Kidney (tissue), 14 donors: ENCODE data around the gene PNPO. TPM values are rescaled to one million over a fixed set of nuclear protein-coding genes. Genes with fewer than 3 reads are reported as not detected.
A peak's percentile ranks its signal among the peaks of the same experiment; 100 is the strongest.

ENCODE experiments used
- DNase-seq, 5 donors: peaks; one replicate each; pipeline ENCODE4 v3.0.0-alpha.2; 2013 to 2020
- FAIRE-seq: peaks from 2 replicates; lab custom pipeline; 2012; peaks lifted over from hg19 to GRCh38; lab: Jason Lieb, UNC
- H3K27ac ChIP-seq, 2 donors: one replicate each; pipeline ENCODE4 v1.7.0; 2013; ENCODE audit warnings: low read depth in 2 of 2, low read length in 2 of 2, inconsistent platforms in 1 of 2
- H3K27me3 ChIP-seq: one replicate; pipeline ENCODE4 v1.7.1; 2013; ENCODE audit warnings: low read length, inconsistent platforms; ENCODE audit not compliant: control insufficient read depth, insufficient read depth
- H3K36me3 ChIP-seq, 3 donors: one replicate each; pipeline versions ENCODE4 v1.7.0 to v1.7.1; 2013; ENCODE audit warnings: low read length in 3 of 3, control low read depth in 1 of 3, inconsistent platforms in 1 of 3; ENCODE audit not compliant: insufficient read depth in 3 of 3, control insufficient read depth in 2 of 3
- H3K4me1 ChIP-seq, 3 donors: one replicate each; pipeline versions ENCODE4 v1.7.0 to v1.7.1; 2013; ENCODE audit warnings: low read length in 3 of 3, inconsistent platforms in 1 of 3, low read depth in 1 of 3; ENCODE audit not compliant: control insufficient read depth in 2 of 3, insufficient read depth in 2 of 3
- H3K4me3 ChIP-seq, 3 donors: one replicate each; pipeline versions ENCODE4 v1.7.0 to v1.8.1; 2013; ENCODE audit warnings: low read length in 3 of 3, control low read depth in 1 of 3, inconsistent platforms in 1 of 3
- H3K9ac ChIP-seq, 3 donors: one replicate each; pipeline versions ENCODE4 v1.7.0 to v1.7.1; 2013; ENCODE audit warnings: low read length in 3 of 3, control low read depth in 1 of 3, inconsistent platforms in 1 of 3
- H3K9me3 ChIP-seq, 3 donors: one replicate each; pipeline versions ENCODE4 v1.7.0 to v1.7.1; 2013; ENCODE audit warnings: low read length in 3 of 3, control low read depth in 1 of 3, inconsistent platforms in 1 of 3; ENCODE audit not compliant: control insufficient read depth in 2 of 3, insufficient read depth in 1 of 3
- intact Hi-C: fragments of 100-400 bp; cut with DNase I; formaldehyde crosslinking; loops from one replicate; pipeline ENCODE4 v1.11.1; 2022
- polyA plus RNA-seq: library from polyadenylated mRNA; stranded (reverse); fragments of 350-450 nt; fragmentation: Illumina TruSeq; extraction: RNeasy Lipid Tissue Mini Kit (QIAGEN cat#74804); gene quantifications from one replicate; pipeline ENCODE4 v1.2.3, GENCODE V29; 2014; ENCODE audit warnings: low read depth, low replicate concordance; ENCODE audit not compliant: insufficient read depth
- total RNA-seq: library from RNA; stranded (reverse); fragmentation: NEBNext Ultra II Directional; extraction: Animal tissue kit (Norgen Biotek cat#: 25700); gene quantifications from one replicate; pipeline ENCODE4 v1.2.1, GENCODE V29; 2021
- TF ChIP-seq, protein P1 (sequence below): IDR thresholded peaks from 3 replicates; pipeline ENCODE4 v1.5.1; 2012; ENCODE audit warnings: mild to moderate bottlenecking, moderate library complexity, borderline replicate concordance; ENCODE audit not compliant: insufficient read depth; ENCODE audit errors: extremely low read depth
- donor health status: control.
- donor health status: control.
- donor health status: control.
- donor health status: control.
- donor health status: control.
- donor health status: DM: yes; HTN: yes; CAD: no.
- donor health status: Normal renal cell carcinoma (clear cell type).

Gene PNPO
- total and polyA plus RNA-seq, 2 donors from 2014 or later = 45.1 to 55.8 TPM

DNA sequence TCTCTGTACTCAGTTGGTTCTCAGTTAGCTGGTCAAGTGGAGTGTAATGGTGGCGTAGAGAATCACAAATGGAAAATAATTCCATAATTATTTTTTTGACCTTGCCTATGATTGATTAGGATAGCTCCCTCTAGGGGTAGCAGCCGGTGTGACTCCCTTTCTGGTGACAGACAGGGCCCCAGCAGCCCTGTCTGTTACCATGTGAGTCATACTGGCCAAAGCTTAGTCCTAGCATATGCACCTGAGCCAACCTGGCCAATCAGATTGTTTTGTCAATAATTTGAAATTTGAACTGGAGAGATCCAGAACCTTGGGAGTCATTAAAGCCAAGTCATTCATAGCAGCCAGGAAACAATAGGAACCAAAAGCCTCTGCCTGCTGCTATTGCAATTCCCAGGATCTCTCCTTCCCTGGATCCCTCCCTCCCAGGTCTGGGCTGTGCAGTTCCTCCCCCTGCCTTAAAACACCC, 5.6 kb downstream of the PNPO start:
- peak overlapping the region; percentile 84 to 87 for H3K27ac ChIP-seq
- DNase-seq (peak in 4 of 5 donors; percentile 67 to 76 (median 70)), FAIRE-seq (no peak)
- H3K36me3 ChIP-seq = peaks cover 2 to 9% (median 6%) of the 10 kb centered on the region in 3 donors
- peaks cover 2 to 58% (median 28%) of the 10 kb centered on the region in 3 donors for H3K4me1 ChIP-seq
- H3K4me3 ChIP-seq = no peak overlapping the region
- H3K9me3 ChIP-seq = no peaks in the 10 kb centered on the region
- no peaks in the 10 kb centered on the region for H3K27me3 ChIP-seq
- intact Hi-C loops = no loop called here
- TF ChIP-seq, protein P1, sequence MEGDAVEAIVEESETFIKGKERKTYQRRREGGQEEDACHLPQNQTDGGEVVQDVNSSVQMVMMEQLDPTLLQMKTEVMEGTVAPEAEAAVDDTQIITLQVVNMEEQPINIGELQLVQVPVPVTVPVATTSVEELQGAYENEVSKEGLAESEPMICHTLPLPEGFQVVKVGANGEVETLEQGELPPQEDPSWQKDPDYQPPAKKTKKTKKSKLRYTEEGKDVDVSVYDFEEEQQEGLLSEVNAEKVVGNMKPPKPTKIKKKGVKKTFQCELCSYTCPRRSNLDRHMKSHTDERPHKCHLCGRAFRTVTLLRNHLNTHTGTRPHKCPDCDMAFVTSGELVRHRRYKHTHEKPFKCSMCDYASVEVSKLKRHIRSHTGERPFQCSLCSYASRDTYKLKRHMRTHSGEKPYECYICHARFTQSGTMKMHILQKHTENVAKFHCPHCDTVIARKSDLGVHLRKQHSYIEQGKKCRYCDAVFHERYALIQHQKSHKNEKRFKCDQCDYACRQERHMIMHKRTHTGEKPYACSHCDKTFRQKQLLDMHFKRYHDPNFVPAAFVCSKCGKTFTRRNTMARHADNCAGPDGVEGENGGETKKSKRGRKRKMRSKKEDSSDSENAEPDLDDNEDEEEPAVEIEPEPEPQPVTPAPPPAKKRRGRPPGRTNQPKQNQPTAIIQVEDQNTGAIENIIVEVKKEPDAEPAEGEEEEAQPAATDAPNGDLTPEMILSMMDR = peak; percentile 70
- peak overlapping the region in 1 of 3 donors; percentile 37 for H3K9ac ChIP-seq

DNA sequence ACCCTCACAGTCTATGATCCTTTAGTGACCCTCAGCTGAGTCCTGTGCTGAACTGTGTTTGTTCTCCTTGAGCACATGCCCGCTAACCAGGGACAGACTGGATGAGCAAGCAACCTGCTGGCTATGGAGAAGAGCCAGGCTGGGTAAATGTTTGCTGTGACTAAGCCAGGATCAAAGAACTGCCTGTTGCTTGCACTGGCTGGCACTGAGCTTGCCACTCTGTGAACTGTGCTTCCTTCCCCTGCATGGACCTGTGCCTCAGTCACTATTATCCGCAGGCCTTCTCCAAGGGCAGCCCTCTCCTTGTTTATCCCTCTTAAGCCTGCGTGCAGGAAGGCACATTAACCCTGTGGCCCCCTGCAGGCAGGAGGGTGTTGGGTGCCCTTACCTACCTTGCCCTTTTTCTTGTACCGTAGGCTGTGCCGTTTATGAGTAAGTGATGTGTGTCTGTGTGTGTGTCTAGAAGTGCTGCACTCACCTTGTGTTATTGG, 7.4 kb downstream of the PNPO start:
- peak overlapping the region; percentile 2 to 43 (median 9) for H3K4me3 ChIP-seq
- peaks cover 2 to 68% (median 36%) of the 10 kb centered on the region in 3 donors for H3K4me1 ChIP-seq
- no peak for FAIRE-seq
- TF ChIP-seq, protein P1 = no peak
- H3K9me3 ChIP-seq = no peaks in the 10 kb centered on the region
- H3K27ac ChIP-seq = peak overlapping the region; percentile 87 to 97
- H3K9ac ChIP-seq = peak overlapping the region in 2 of 3 donors; percentile 37 to 56
- peaks cover 2 to 9% (median 6%) of the 10 kb centered on the region in 3 donors for H3K36me3 ChIP-seq
- no peak for DNase-seq
- intact Hi-C loops = no loop called here
- no peaks in the 10 kb centered on the region for H3K27me3 ChIP-seq

DNA sequence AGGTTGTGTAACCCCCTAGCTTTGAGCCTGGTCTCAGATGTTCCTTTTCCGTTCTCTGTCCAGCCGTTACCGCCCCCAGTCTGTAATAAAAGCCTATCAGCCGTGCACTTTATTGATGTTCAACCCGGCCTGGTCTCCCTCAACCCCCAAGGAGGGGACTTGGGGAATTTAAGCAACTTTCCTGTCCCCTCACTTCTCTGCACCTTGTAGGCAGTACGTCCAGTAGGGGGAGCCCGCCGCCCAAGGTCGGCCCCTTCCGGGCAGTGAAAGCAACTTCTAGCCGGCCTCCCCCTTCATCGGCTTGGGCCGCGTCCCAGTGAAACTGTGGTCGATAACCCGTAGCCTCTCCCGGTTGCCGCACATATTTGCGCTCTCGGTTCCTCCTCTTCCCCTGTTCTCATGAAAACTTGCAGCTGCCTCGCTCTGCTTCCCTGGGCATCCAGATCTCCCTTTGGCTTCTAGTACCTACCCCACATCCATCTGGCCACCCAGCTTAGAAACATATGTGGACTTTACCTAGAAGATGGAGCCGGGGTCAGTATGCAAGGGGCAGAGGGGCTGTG, 7.9 kb downstream of the PNPO start:
- Histone ChIP-seq H3K36me3 (peaks cover 2 to 9% (median 6%) of the 10 kb centered on the region in 3 donors), H3K4me3 (peak overlapping the region; percentile 2 to 43 (median 9)), H3K27me3 (no peaks in the 10 kb centered on the region), H3K4me1 (peaks cover 2 to 71% (median 41%) of the 10 kb centered on the region in 3 donors), H3K27ac (peak overlapping the region; percentile 87 to 97), H3K9me3 (no peaks in the 10 kb centered on the region), H3K9ac (peak overlapping the region in 2 of 3 donors; percentile 42 to 81)
- FAIRE-seq (no peak), DNase-seq (peak; percentile 92 to 98 (median 92))
- intact Hi-C loops = no loop called here
- TF ChIP-seq, protein P1 = peak; percentile 87
